HEK293T (cell line): Measurements from ENCODE around the gene FAM222B.

Source experiments
- BHLHE40 ChIP-seq: fragments of 450-650 bp; IDR thresholded peaks from 2 replicates; pipeline ENCODE4 v1.6.1; 2016; ENCODE audit warnings: mild to moderate bottlenecking, moderate library complexity, borderline replicate concordance
- FOXA1 ChIP-seq: fragments of 450-650 bp; IDR thresholded peaks from 2 replicates; pipeline ENCODE4 v1.6.1; 2016; ENCODE audit warnings: mild to moderate bottlenecking
- HDGF ChIP-seq: fragments of 450-650 bp; IDR thresholded peaks from 2 replicates; pipeline ENCODE4 v1.6.1; 2017; ENCODE audit warnings: antibody characterized with exemption, borderline replicate concordance
- LEF1 ChIP-seq: fragments of 450-650 bp; IDR thresholded peaks from 2 replicates; pipeline ENCODE4 v1.6.1; 2017; ENCODE audit warnings: mild to moderate bottlenecking, borderline replicate concordance
- ZNF384 ChIP-seq: fragments of 450-650 bp; IDR thresholded peaks from 2 replicates; pipeline ENCODE4 v1.6.1; 2016

DNA sequence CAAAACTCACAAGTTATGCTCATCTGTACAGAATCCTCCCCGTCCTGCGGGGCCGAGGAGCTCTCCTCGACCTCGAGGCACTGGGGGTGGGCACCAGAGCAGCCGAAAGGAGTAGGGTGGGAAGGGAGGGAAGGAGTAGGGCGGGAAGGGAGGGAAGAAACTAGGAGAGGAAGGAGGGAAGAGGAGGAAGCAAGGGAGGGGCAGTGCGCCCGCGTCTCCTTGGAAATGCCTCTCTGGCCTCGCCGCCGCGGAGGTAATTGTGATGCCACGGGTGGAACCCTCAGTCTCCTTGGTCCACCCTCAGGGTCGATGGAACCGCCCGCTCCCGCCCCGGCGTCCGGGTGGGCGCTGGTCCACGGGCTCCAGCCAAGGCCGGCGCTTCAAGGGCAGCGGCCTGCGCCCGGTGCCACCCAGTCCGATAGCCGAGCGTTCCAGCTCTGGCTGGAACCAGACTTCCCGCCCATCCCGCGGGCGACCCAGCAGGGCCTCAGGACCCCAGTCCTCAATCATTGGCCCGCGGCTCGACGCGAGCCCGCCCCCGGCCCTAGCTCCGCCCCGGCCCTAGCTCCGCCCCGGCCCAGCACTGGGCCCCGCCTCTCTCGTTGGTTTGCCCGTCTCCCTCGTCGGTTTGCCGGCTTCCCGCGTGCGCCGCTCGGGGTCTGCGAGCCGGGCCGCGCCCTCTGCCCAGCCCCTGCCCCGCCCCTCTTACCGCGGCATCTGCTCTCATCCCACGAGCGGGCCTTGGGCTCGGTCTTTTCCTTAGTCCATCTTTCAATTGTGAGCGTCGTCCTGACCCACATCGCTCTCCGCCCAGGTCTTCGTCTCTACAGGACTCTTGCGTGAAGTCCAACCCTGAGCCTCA, 131.5 kb downstream of the FAM222B start:
- no peak; the same call in 1 of the 2 replicates for TF ChIP-seq HDGF
- no peak for TF ChIP-seq FOXA1
- no peak for TF ChIP-seq LEF1
- TF ChIP-seq BHLHE40 = no peak
- no peak for TF ChIP-seq ZNF384
